HS-5 (cell line): ENCODE measurements around the gene MYH14.
A peak's percentile ranks its signal among the peaks of the same experiment; 100 is the strongest.
"Not testable (repeated sequence)": the region's sequence is repeated elsewhere in the genome, so short reads cannot be mapped to it uniquely, and the experiment has no call there.

ENCODE experiments used
- DNase-seq: peaks from one replicate; pipeline ENCODE4 v3.0.0-alpha.2; 2012; ENCODE audit warnings: low read depth

Gene MYH14

DNA sequence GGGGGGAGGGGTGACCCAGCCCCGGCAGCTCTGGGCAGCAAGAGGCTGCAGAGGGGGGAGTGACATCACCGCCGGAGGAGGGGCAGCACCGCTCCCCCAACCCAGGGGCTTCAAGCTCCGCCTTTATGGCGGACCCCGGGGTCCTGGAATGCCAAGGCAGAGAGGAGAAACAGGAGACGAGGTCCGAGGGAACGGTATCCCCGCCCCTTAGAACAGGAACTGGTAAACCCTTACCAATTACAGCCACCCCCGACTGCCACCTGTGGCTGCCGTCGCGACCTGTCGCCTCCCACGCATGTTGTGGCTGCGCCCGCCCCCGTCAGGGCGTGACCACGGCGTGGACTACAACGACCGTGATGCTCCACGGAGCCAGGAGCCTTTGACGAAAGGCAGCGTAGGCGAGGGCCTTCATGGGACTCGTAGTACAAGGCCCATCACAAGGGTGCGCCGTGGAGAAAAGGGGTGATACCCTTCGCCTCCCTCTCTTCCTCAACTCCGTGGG is 129.9 kb downstream of the MYH14 start:
- DNase-seq: no peak

DNA sequence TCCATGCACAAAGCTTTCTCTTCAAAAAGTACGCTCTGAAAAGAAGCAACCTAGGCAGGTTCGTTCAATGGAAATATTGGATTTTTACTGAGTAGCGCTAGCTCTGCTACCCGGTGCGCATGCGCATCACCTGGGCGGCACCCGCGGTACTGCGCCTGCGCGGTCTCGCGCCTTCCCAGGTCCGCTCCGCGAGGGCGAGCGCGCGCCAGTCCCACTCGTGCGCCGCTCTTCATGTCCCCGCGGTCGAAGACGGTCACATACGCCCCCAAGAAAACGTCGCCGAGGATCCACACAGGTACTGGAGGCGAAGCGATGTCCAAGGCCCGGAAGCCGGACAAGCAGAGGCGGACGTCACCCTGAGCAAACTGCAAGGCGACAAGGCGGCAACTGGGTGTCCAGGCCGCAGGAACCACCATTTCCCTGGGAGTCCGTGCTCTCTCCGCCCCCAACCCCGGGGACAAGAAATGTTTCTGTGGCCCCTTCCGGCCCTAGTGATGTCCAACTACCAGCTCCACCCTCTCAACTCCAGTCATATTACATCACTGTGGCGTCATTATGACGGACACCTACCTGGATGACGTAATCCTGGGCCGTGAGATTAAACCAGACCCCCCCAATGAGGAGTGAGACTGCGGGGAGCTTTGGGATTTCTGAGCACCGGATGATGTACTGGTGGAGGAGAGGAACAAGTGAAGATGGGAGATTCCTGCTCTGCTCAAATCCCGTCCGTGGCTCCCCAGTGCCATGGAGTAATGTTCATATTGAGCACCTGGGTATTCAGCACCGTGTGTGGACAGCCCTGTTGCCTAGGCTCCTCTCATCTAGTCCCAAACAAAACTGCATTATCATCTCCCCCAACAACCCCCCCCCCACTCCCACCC is 130.6 kb downstream of the MYH14 start:
- DNase-seq: peak; percentile 71

DNA sequence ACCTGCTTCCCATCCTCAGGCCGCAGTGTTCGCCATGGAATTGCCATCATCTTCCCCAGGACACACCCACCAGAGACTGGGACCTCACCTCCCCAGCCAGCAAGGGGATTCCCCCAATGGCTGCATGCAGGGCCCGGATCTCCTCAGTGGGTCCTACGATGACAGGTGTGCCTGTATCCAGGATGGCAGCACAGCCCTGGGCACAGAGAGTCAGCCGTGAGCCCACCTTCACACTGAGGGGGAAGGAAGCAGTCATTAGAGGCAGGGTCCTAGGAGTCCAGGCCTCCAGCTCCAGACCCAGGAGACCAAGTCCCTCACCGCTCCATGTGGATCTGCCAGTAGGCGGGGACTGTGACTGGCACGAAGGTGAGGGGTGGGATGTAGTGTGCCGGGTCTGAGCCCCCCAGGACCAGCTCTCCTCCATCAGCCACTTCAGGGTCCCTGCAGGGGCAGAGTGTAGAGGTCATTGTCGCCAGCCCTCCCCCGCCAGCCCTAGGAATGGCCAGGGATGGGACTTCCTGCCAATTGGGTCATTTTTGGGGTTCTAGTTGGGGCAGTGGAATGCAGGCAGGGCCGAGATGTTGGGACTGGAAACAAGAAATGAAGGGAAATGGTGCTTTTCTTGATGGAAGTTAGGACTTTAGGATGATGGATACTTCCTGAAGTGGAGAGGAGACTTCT is 131.5 kb downstream of the MYH14 start:
- DNase-seq: no peak

DNA sequence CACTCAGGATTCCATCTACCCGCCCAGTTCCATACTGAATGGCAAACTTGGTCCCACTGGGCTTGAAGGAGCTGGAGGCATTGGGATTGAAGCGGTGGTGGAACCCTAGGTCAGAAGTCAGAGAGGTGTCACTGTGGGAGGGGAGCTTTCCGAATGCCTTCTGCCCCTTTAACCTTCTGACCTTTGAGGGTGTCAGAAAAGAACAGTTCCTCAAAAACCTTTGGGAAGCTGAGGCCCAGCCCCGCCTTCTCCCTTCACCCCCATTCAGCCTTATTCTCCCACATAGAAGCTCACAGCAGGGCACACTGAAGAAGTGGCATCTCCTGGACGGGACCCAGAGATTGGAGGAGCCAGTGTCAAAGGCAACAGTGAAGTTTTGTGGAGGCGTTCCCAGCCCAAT is 133.6 kb downstream of the MYH14 start:
- DNase-seq: not testable (repeated sequence)

DNA sequence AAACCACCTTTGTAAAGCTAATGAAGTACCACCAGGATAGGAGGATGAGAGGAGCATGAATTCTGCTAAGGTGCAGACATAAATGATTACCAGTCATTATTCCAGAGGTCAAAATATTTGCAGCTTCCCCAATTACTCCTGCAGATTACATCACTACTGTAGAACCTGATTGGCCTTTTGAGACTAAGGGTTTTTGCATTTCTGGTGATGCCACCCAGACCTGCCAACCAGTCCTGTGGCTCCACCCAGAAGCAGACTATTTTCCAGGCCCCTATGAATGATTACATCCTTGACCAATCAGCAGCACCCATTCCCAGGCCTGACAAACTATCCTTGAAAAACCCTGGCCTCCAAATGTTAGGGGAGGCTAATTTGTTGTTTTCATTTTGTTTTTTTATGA is 136.9 kb downstream of the MYH14 start:
- DNase-seq: no peak

- no peak for DNase-seq
These were observed 137.7 kb downstream of the MYH14 start for GRCh38 chr19:50341091-50341564.

DNA sequence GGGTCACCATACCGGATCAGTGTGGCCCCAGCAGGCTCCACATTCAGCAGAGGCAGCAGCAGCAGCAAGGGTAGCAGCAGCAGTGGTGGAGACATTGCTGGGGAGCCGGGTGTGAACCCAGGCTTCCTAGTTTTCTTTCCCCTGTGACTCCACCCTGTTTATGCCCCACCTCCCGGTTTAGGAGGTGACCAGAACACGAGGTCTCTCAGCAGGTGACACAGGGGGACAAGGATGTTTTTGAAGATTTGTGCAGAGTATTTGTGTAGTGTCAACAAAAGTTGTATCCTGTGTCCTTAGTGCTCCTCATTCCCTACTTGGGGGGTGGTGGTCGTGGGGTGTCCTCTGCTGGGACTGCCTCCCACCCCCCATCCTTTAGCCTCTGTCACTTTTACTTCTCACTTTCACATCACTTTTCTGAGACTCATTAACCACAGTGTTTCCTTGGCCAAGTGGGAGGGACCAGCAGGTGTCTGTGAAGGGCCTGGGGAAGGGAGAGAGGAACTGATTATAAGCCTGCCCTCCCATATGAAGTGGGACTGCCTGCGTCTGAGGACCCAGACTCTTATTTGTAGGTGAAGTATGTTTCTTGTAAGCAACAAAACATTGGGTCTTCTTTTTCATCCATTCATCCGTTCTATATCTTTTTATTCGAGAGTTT is 141.4 kb downstream of the MYH14 start:
- DNase-seq: no peak

- DNase-seq: not testable (repeated sequence)
These were observed 143.7 kb downstream of the MYH14 start for GRCh38 chr19:50347089-50347581.

DNA sequence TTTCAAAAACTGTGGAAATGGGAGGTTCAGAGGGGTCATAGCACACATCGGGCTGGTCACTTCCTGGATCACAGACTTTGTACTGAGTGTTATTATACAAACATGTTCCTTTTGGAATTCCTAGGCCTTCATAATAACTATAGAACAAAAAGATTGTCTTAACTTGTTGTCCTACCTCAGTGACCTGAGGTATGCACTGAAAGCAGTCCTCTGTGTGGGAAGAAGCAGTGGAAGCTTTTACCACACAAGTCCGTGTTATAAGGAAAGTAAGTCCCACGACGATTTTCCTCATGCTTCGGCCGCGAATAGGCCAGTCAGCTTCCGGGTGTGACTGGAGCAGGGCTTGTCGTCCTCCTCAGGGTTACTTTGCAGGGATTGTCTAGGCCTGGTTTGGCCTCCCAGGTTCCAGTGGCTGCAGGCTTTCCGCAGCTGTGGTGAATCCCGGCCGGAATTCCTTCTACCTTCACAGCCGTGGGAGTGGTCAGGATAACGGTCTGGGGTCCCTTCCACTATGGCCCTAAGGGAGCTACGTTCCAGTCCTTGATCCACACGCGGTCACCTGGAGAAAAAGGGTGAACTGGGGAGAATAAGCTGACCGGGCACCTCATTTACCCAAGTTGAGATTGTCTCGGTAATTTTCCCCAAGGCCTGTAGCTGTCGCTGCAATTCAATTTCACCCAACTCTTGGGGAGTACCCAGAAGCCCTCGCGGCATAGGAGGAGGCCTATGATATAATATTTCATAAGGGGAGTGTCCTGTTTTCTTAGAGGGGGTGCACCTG is 146.0 kb downstream of the MYH14 start:
- no peak for DNase-seq

DNA sequence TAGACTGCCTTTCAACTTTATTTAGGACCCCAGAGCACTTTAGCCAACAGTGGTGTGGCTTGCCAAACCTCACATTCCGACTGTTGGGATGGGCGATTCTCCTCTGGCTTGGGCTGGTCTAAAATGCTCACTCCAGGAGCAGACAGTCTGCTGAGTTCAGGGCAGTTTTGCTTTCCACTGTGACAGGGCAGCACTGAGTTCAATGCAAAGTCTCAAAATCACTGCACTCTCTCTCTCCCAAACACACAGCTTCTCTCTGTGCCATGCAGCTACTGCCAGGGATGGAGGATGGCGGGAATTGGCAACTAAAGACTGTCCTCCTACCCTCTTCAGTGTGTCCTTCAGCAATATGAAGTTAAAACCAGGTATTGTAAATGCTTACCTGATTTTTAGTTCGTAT is 148.8 kb downstream of the MYH14 start:
- no peak for DNase-seq

- not testable (repeated sequence) for DNase-seq
These were observed 150.1 kb downstream of the MYH14 start for GRCh38 chr19:50353487-50353880.

- DNase-seq: no peak
These were observed 153.3 kb downstream of the MYH14 start for GRCh38 chr19:50356691-50357177.

GRCh38 chr19:50357178-50358100 is 154.0 kb downstream of the MYH14 start:
- DNase-seq: no peak

DNA sequence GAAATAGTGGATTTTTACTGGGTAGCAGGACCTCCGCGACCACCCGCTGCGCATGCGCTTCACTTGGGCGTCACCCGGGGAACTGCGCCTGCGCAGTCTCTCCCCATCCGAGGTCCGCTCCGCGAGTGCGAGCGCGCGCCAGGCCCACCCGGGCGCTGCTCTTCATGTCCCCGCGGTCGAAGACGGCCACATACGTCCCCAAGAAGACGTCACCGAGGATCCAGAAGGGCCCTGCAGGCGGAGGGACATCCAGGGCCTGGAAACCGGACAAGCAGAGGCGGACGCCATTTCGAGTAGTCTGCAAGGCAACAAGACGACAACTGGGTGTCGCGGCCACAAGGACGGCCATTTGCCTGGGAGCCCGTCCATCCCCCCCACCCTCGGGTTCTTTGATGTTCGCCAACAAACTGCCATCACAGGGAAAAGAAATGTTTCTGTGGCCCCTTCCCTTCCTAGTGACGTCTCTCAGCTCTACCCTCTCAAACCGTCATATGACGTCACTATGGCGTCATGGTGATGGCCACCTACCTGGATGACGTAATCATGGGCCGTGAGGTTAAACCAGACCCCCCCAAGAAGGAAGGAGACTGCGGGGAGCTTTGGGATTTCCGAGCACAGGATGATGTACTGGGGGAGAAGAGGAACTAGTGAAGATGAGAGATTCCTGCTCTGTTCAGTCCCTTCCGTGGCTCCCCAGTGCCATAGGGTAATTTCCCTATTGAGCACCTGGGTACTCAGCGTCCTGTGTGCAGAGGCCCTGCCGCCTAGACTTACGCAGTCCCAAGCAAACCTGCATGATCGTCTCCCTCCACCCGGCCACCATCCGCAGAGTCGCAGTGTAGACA is 155.3 kb downstream of the MYH14 start:
- DNase-seq: no peak

GRCh38 chr19:50359328-50359818 is 156.0 kb downstream of the MYH14 start:
- no peak for DNase-seq
